Rectal smooth muscle tissue (tissue), 1 donor: ENCODE results near the gene FUBP1.
"Not testable (repeated sequence)": the region's sequence is repeated elsewhere in the genome, so short reads cannot be mapped to it uniquely, and the experiment has no call there.

Experiments used
- H3K27ac ChIP-seq: one replicate; pipeline ENCODE4 v1.7.0; 2013; ENCODE audit warnings: low read depth, low read length, inconsistent platforms
- H3K27me3 ChIP-seq: one replicate; pipeline ENCODE4 v1.7.0; 2013; ENCODE audit warnings: low read length; ENCODE audit not compliant: control insufficient read depth, insufficient read depth
- H3K36me3 ChIP-seq: one replicate; pipeline ENCODE4 v1.7.0; 2013; ENCODE audit warnings: low read length; ENCODE audit not compliant: control insufficient read depth, insufficient read depth
- H3K4me1 ChIP-seq: one replicate; pipeline ENCODE4 v1.7.0; 2013; ENCODE audit warnings: low read length; ENCODE audit not compliant: control insufficient read depth, insufficient read depth
- H3K4me3 ChIP-seq: one replicate; pipeline ENCODE4 v1.7.0; 2013; ENCODE audit warnings: low read length
- H3K9ac ChIP-seq: one replicate; pipeline ENCODE4 v1.7.0; 2013; ENCODE audit warnings: low read length

The FUBP1 gene, protein sequence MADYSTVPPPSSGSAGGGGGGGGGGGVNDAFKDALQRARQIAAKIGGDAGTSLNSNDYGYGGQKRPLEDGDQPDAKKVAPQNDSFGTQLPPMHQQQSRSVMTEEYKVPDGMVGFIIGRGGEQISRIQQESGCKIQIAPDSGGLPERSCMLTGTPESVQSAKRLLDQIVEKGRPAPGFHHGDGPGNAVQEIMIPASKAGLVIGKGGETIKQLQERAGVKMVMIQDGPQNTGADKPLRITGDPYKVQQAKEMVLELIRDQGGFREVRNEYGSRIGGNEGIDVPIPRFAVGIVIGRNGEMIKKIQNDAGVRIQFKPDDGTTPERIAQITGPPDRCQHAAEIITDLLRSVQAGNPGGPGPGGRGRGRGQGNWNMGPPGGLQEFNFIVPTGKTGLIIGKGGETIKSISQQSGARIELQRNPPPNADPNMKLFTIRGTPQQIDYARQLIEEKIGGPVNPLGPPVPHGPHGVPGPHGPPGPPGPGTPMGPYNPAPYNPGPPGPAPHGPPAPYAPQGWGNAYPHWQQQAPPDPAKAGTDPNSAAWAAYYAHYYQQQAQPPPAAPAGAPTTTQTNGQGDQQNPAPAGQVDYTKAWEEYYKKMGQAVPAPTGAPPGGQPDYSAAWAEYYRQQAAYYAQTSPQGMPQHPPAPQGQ

GRCh38 chr1:77978969-77979876 is at the start of gene FUBP1:
Gene FUBP1, minus strand, starts transcription at chr1:77979072. Its CDS starts 68 bp downstream, at chr1:77979004.
- no peaks in the 10 kb centered on the region for H3K27me3 ChIP-seq
- peak within 1 kb of the TSS; percentile 95 for H3K9ac ChIP-seq
- H3K27ac ChIP-seq = peak within 1 kb of the TSS; percentile 98
- H3K4me1 ChIP-seq = peaks cover 10% of the 10 kb centered on the region
- peak within 1 kb of the TSS; percentile 82 for H3K4me3 ChIP-seq
- H3K36me3 ChIP-seq = no peaks in the 10 kb centered on the region

DNA sequence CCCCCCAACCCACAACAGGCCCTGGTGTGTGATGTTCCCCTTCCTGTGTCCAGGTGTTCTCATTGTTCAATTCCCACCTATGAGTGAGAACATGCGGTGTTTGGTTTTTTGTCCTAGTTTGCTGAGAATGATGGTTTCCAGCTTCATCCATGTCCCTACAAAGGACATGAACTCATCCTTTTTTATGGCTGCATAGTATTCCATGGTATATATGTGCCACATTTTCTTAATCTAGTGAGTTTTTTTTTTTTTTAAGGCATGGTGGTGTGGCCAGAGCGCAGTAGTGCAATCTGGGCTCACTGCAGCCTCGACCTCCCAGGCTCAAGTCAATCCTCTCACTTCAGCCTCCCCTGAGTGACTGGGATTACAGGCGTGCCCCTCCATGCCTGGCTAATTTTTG is 42.3 kb upstream of the FUBP1 start:
- not testable (repeated sequence) for H3K4me3 ChIP-seq, H3K9ac ChIP-seq, H3K27ac ChIP-seq, H3K36me3 ChIP-seq, H3K27me3 ChIP-seq, H3K4me1 ChIP-seq

DNA sequence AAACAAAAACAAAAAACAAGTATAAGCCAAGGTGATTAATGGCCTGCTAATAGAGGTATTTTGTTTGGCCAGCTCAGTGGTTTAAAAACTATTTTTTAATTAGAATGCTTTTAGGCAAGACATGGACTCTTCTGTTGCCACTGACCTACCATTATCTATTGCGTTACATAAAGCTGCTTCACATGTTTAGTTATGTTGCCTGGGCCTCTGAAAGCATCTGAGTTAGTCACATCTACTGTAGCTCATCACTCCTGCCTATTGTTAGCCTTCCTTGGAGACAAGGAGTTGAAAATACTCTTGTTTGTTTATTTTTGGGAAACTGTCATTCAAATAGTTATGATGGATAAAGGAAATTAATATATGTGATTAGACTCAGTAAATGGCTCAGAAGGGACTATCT is 40.2 kb upstream of the FUBP1 start:
- H3K9ac ChIP-seq = no peak overlapping the region
- no peak overlapping the region for H3K27ac ChIP-seq
- H3K4me1 ChIP-seq = no peaks in the 10 kb centered on the region
- H3K36me3 ChIP-seq = peaks cover 2% of the 10 kb centered on the region
- no peaks in the 10 kb centered on the region for H3K27me3 ChIP-seq
- no peak overlapping the region for H3K4me3 ChIP-seq

- Histone ChIP-seq H3K36me3 (peaks cover 2% of the 10 kb centered on the region), H3K9ac (no peak overlapping the region), H3K27me3 (no peaks in the 10 kb centered on the region), H3K27ac (no peak overlapping the region), H3K4me3 (no peak overlapping the region), H3K4me1 (no peaks in the 10 kb centered on the region)
Measured at GRCh38 chr1:78015148-78015547, 36.3 kb upstream of the FUBP1 start.

DNA sequence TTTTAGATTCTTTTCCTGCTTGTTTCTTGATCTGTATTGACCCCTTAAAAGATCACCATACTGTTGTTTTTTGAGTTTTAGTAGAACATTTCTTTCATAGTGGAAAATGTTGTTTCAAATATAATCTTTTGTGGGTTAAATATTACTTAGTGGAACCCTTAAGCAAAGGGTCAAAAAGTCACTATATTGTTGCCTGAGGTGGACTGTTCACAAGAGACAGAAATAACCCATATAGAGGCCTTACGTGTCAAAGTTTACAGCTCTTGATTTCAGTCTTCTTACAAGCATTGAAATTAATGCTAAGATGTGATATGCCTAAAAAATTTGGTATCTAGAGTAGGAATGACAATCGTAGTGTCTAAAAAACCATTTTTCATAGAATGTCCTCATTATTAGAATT is 32.2 kb upstream of the FUBP1 start:
- no peak overlapping the region for H3K9ac ChIP-seq
- no peak overlapping the region for H3K4me3 ChIP-seq
- H3K27me3 ChIP-seq = no peaks in the 10 kb centered on the region
- H3K27ac ChIP-seq = no peak overlapping the region
- H3K36me3 ChIP-seq = no peaks in the 10 kb centered on the region
- peaks cover 6% of the 10 kb centered on the region for H3K4me1 ChIP-seq

DNA sequence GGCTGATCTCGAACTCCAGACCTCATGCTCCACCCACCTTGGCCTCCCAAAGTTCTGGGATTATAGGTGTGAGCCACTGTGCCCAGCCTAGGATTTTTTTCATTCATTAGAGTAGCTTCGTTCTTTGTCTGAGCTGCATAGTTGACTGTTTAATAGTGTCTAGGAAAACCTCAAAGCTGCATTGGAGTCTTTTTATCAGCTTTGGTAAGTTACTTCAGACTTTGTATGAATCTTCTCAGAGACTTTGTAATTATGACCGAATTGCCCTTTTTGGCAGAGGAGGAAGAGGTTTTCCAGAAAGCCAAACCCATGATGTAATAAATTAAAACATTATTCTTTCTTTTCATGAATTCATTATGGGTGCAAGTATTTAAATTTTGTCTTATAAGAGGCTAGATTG is 31.0 kb upstream of the FUBP1 start:
- Histone ChIP-seq H3K4me3 (no peak overlapping the region), H3K9ac (no peak overlapping the region), H3K27ac (no peak overlapping the region), H3K36me3 (no peaks in the 10 kb centered on the region), H3K27me3 (no peaks in the 10 kb centered on the region), H3K4me1 (peaks cover 6% of the 10 kb centered on the region)

GRCh38 chr1:78009276-78009675 is 30.4 kb upstream of the FUBP1 start:
- H3K36me3 ChIP-seq = no peaks in the 10 kb centered on the region
- H3K4me1 ChIP-seq = peaks cover 6% of the 10 kb centered on the region
- no peaks in the 10 kb centered on the region for H3K27me3 ChIP-seq
- no peak overlapping the region for H3K9ac ChIP-seq
- no peak overlapping the region for H3K4me3 ChIP-seq
- H3K27ac ChIP-seq = no peak overlapping the region

DNA sequence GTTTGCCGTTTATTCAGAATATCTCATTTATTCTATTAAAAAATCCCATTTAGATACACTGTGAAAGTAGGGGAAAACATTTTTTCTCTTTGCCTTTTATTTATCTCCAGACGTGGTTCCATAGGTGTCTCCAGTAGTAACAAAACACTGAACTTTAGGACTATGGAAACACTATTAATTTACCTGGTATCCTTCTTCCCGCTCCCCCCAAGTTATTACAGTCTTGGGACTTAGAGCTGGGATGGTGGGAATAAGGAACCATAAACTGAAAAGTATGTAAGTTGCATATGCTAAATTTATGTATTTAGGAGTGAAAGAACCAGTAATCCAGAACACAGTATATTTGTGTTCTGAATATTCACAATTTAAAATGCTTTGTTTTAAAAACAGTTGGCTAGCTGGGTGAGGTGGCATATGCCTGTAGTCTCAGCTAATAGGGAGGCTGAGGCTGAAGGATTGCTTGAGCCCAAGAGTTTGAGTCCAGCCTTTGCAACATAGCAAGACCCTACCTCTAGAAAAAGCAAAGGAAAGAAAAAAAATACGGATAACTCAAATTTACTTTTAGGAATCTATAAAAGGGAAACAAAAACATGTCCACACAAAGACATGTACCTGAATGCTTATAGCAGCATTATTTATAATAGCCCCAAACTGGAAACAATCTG is 28.9 kb upstream of the FUBP1 start:
- no peak overlapping the region for H3K27ac ChIP-seq

DNA sequence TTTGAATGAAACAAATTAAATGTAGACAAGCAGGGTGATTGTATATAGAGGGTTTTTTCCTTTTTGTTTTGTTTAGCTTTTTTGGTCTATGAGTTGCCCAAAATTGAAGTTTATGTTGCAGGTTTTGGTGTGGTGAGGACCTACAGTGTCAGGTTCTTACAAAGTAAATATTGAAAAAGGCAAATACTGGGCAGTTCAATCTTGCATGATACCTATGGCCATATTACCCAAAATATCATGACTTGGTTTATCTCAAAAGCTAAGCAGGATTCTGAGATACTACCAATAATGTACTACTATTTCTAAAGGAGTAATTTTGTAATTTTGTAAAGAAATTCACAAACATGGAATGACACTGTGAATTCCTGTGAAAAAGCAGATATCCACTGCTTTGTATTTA is 27.6 kb upstream of the FUBP1 start:
- Histone ChIP-seq H3K27ac (peak overlapping the region; percentile 97), H3K4me3 (peak overlapping the region; percentile 80), H3K9ac (no peak overlapping the region), H3K36me3 (no peaks in the 10 kb centered on the region), H3K27me3 (no peaks in the 10 kb centered on the region), H3K4me1 (peaks cover 6% of the 10 kb centered on the region)

More for the DNA sequence above, 28.9 kb upstream of the FUBP1 start:
- Histone ChIP-seq H3K4me3 (peak overlapping the region; percentile 20), H3K36me3 (no peaks in the 10 kb centered on the region), H3K4me1 (peaks cover 6% of the 10 kb centered on the region), H3K27me3 (no peaks in the 10 kb centered on the region), H3K9ac (no peak overlapping the region)

- Histone ChIP-seq H3K27ac (peak overlapping the region; percentile 97), H3K9ac (no peak overlapping the region), H3K27me3 (no peaks in the 10 kb centered on the region), H3K36me3 (no peaks in the 10 kb centered on the region), H3K4me3 (peak overlapping the region; percentile 80), H3K4me1 (peaks cover 6% of the 10 kb centered on the region)
Measured at GRCh38 chr1:78005755-78006154, 26.9 kb upstream of the FUBP1 start.

DNA sequence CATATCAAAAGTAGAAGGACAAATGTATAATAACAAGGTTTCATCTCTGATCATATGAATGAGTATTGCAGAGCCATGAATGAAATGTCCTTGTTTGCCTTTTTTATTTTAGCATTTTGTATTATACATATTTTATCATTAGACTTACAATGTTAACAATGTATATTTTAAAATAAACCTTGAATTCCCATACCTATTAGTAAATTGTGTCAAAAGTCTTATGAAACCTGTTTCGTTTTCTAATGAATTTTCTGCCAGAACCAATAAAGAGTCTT is 26.5 kb upstream of the FUBP1 start:
- peaks cover 6% of the 10 kb centered on the region for H3K4me1 ChIP-seq
- peak overlapping the region; percentile 90 for H3K9ac ChIP-seq
- no peaks in the 10 kb centered on the region for H3K27me3 ChIP-seq
- peak overlapping the region; percentile 80 for H3K4me3 ChIP-seq
- H3K27ac ChIP-seq = peak overlapping the region; percentile 97
- no peaks in the 10 kb centered on the region for H3K36me3 ChIP-seq
